ENCODE results near the gene ITIH2. TPM values are rescaled to one million over a fixed set of nuclear protein-coding genes. Genes with fewer than 3 reads are reported as not detected.
A peak's percentile ranks its signal among the peaks of the same experiment; 100 is the strongest.
"Not testable (repeated sequence)": the region's sequence is repeated elsewhere in the genome, so short reads cannot be mapped to it uniquely, and the experiment has no call there.

ITIH2 gene, protein sequence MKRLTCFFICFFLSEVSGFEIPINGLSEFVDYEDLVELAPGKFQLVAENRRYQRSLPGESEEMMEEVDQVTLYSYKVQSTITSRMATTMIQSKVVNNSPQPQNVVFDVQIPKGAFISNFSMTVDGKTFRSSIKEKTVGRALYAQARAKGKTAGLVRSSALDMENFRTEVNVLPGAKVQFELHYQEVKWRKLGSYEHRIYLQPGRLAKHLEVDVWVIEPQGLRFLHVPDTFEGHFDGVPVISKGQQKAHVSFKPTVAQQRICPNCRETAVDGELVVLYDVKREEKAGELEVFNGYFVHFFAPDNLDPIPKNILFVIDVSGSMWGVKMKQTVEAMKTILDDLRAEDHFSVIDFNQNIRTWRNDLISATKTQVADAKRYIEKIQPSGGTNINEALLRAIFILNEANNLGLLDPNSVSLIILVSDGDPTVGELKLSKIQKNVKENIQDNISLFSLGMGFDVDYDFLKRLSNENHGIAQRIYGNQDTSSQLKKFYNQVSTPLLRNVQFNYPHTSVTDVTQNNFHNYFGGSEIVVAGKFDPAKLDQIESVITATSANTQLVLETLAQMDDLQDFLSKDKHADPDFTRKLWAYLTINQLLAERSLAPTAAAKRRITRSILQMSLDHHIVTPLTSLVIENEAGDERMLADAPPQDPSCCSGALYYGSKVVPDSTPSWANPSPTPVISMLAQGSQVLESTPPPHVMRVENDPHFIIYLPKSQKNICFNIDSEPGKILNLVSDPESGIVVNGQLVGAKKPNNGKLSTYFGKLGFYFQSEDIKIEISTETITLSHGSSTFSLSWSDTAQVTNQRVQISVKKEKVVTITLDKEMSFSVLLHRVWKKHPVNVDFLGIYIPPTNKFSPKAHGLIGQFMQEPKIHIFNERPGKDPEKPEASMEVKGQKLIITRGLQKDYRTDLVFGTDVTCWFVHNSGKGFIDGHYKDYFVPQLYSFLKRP
- total RNA-seq: 100 to 1,000 TPM in 1 of 2 donors, 10 to 100 TPM in 1; 31.6 to 128 TPM
- 10 to 100 TPM; 23.4 to 28.7 TPM for polyA plus RNA-seq (ENCODE audit: insufficient read length in 2 of 2)
- long read RNA-seq, donor 1, partial matches to known transcripts: 7 of 10 reads
- long read RNA-seq, donor 1, other reads (novel, unspliced or antisense): 0 of 10 reads
- long read RNA-seq, donor 2: 0 reads
- long read RNA-seq, donor 3: 0 reads
- long read RNA-seq, donor 4: 0 reads

DNA sequence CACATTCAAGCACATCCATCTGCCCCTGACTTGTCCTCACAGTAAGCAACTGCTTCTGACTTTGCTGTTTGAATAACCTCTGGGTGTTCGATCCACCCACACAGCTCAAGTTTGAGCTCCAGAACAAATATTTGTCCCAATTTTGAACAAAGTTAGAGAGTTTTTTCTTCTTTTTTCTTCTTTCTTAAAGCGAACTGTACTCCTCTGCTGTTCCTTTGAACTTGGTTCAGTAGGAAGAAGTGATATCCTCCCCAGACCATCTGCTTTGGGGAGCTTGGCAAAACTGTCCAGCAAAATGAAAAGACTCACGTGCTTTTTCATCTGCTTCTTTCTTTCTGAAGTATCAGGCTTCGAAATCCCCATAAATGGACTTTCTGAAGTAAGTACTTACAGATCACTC is at the start of gene ITIH2:
Gene ITIH2, plus strand, starts transcription at position 177 of the 400 bp plus-strand sequence. Its CDS starts 119 bp downstream, at position 296.
- DNase-seq (ENCODE audit: low read depth in 4 of 6, low spot score in 6 of 6): peak in 1 of 6 donors; percentile 51
- H3K27ac ChIP-seq (ENCODE audit: low read depth, low read length): peak within 1 kb of the TSS; percentile 30
- WGBS (ENCODE audit: insufficient coverage): 86% methylated on average over 1 of the region's 4 CpGs
- no peaks in the 10 kb centered on the region for H3K4me1 ChIP-seq (ENCODE audit: control insufficient read depth, insufficient read depth, low read length)
- H3K9me3 ChIP-seq (ENCODE audit: control insufficient read depth, insufficient read depth, low read length): no peaks in the 10 kb centered on the region
- H3K27me3 ChIP-seq (ENCODE audit: control insufficient read depth, insufficient read depth, low read length): no peaks in the 10 kb centered on the region
- H3K4me3 ChIP-seq (ENCODE audit: low read depth, low read length): no peak within 1 kb of the TSS
- H3K36me3 ChIP-seq (ENCODE audit: control insufficient read depth, insufficient read depth, low read length): no peaks in the 10 kb centered on the region

DNA sequence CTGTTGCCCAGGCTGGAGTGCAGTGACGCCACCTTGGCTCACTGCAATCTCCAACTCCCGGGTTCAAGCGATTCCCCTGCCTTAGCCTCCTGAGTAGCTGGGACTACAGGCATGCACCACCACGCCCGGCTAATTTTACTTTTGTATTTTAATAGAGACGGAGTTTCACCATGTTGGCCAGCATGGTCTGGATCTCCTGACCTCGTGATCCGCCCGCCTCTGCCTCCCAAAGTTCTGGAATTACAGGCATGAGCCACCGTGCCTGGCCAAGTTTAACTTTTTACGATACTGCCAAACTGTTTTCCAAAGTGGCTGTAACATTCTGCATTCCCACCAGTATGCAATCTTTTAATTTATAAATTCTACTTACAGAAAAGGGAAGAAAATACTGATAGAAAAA is 46.0 kb upstream of the ITIH2 start:
- H3K4me3 ChIP-seq (ENCODE audit: low read depth, low read length); H3K27ac ChIP-seq (ENCODE audit: low read depth, low read length); H3K9me3 ChIP-seq (ENCODE audit: control insufficient read depth, insufficient read depth, low read length); DNase-seq (ENCODE audit: low read depth in 4 of 6, low spot score in 6 of 6); H3K36me3 ChIP-seq (ENCODE audit: control insufficient read depth, insufficient read depth, low read length); H3K4me1 ChIP-seq (ENCODE audit: control insufficient read depth, insufficient read depth, low read length); H3K27me3 ChIP-seq (ENCODE audit: control insufficient read depth, insufficient read depth, low read length): not testable (repeated sequence)
- 100% methylated on average over 6 of the region's 11 CpGs for WGBS (ENCODE audit: insufficient coverage)

DNA sequence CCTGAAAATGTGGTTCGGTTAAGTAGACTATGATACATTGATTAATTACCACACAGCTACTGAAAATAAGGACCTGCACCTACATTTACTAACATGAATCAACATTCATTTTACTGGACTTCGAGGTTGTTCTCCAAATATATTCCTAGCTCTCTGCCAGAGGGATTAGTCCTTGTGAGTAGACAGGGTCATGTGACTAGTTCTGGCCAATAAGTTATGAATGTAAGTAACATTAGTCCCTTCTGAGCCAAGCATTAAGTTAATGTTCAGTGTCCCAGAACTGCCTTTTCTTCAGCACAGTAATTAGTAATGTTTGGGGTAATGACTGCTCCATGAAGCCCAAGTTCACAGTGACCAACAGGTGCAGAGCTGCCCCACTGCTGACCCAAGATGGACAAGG is 45.6 kb upstream of the ITIH2 start:
- H3K36me3 ChIP-seq (ENCODE audit: control insufficient read depth, insufficient read depth, low read length): no peaks in the 10 kb centered on the region
- no peak overlapping the region for H3K27ac ChIP-seq (ENCODE audit: low read depth, low read length)
- DNase-seq (ENCODE audit: low read depth in 4 of 6, low spot score in 6 of 6): no peak
- no peaks in the 10 kb centered on the region for H3K4me1 ChIP-seq (ENCODE audit: control insufficient read depth, insufficient read depth, low read length)
- no peak overlapping the region for H3K4me3 ChIP-seq (ENCODE audit: low read depth, low read length)
- peaks cover 3% of the 10 kb centered on the region for H3K27me3 ChIP-seq (ENCODE audit: control insufficient read depth, insufficient read depth, low read length)
- WGBS (ENCODE audit: insufficient coverage): no CpG with 5 or more reads among the region's 2 CpGs
- no peaks in the 10 kb centered on the region for H3K9me3 ChIP-seq (ENCODE audit: control insufficient read depth, insufficient read depth, low read length)

DNA sequence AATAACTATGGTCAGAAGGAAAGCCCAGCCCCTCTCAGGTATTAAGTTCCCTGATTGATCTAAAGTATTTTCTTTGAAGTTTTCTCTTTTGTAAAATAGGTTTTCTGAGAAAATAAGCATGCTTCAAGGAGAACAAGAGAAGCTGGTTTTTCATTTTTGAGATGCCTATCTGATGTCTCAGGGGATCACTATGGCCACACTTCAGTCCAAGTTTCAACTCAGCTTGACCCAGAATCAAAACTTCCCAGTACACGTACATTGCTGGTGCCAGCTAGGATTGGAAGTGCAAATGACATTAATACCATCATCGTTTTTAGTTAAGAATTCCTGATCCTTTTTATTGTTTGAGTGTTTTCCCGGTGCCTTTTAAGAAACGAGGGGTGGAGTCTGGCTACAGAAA is 43.6 kb upstream of the ITIH2 start:
- no CpG with 5 or more reads among the region's 4 CpGs for WGBS (ENCODE audit: insufficient coverage)
- H3K27ac ChIP-seq (ENCODE audit: low read depth, low read length): no peak overlapping the region
- no peak for DNase-seq (ENCODE audit: low read depth in 4 of 6, low spot score in 6 of 6)
- no peaks in the 10 kb centered on the region for H3K9me3 ChIP-seq (ENCODE audit: control insufficient read depth, insufficient read depth, low read length)
- H3K36me3 ChIP-seq (ENCODE audit: control insufficient read depth, insufficient read depth, low read length): no peaks in the 10 kb centered on the region
- H3K4me1 ChIP-seq (ENCODE audit: control insufficient read depth, insufficient read depth, low read length): no peaks in the 10 kb centered on the region
- no peak overlapping the region for H3K4me3 ChIP-seq (ENCODE audit: low read depth, low read length)
- H3K27me3 ChIP-seq (ENCODE audit: control insufficient read depth, insufficient read depth, low read length): peaks cover 13% of the 10 kb centered on the region

DNA sequence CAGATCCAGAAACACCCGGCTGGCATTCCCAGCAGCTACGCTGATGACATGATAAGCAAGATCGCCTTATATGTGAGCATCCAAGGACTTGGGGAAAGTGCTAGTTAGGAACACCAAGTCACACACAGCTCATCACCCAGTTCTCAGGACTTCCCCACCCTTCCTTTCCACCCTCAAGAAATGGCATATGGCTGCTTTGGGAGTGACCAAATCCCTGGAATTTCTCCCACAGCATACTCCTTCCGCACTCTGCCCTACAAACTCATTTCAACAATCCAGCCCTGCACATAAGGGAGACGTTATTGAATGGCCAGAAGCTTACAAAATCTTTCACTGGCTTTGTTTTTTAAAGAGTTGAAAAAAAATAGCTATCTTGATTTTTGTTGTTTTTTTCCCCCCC is 40.6 kb upstream of the ITIH2 start:
- whole genome bisulfite sequencing (ENCODE audit: insufficient coverage): 96% methylated on average over 3 of the region's 5 CpGs
- no peak overlapping the region for H3K27ac ChIP-seq (ENCODE audit: low read depth, low read length)
- DNase-seq (ENCODE audit: low read depth in 4 of 6, low spot score in 6 of 6): no peak
- no peaks in the 10 kb centered on the region for H3K36me3 ChIP-seq (ENCODE audit: control insufficient read depth, insufficient read depth, low read length)
- peaks cover 9% of the 10 kb centered on the region for H3K4me1 ChIP-seq (ENCODE audit: control insufficient read depth, insufficient read depth, low read length)
- no peaks in the 10 kb centered on the region for H3K9me3 ChIP-seq (ENCODE audit: control insufficient read depth, insufficient read depth, low read length)
- peaks cover 30% of the 10 kb centered on the region for H3K27me3 ChIP-seq (ENCODE audit: control insufficient read depth, insufficient read depth, low read length)
- H3K4me3 ChIP-seq (ENCODE audit: low read depth, low read length): no peak overlapping the region

DNA sequence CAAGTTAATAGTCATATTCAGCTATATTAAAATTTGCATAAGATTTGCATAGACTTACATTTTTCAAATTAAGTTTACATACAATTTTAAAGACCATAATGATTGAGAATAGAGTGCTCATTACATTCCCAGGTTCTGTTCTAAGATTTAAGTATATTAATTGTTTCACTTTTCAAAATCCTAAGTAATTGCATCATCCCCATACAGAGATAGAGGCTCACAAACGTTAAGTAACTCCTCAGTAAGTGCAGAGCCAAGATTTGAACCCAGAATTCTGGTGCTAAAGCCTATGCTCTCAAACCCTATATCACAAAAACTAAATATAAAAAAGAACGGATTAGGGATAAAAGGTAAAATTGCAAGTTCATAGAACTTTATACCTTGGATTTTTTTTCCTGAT is 38.4 kb upstream of the ITIH2 start:
- H3K36me3 ChIP-seq (ENCODE audit: control insufficient read depth, insufficient read depth, low read length): no peaks in the 10 kb centered on the region
- peaks cover 32% of the 10 kb centered on the region for H3K27me3 ChIP-seq (ENCODE audit: control insufficient read depth, insufficient read depth, low read length)
- H3K4me3 ChIP-seq (ENCODE audit: low read depth, low read length): no peak overlapping the region
- no peak overlapping the region for H3K27ac ChIP-seq (ENCODE audit: low read depth, low read length)
- no CpG with 5 or more reads among the region's 2 CpGs for WGBS (ENCODE audit: insufficient coverage)
- H3K4me1 ChIP-seq (ENCODE audit: control insufficient read depth, insufficient read depth, low read length): peaks cover 14% of the 10 kb centered on the region
- no peaks in the 10 kb centered on the region for H3K9me3 ChIP-seq (ENCODE audit: control insufficient read depth, insufficient read depth, low read length)
- DNase-seq (ENCODE audit: low read depth in 4 of 6, low spot score in 6 of 6): no peak

DNA sequence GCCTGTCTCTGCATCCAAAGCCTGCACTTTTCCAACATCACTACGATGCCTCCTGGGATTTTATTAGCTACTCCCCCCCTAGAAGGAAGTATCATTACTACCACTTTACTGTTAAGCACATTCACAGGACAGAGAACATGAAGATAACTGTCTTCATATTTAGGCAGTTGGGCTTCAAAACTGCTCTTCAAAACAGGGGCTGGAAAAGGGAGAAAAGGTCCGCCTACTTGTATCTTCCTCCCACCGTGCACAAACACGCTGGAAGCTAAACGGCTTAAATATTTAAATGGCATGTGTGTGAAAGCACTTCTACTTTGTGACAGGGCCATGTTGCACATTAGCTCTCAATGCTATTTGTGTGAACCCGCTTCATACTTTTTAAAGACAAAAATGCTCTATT is 37.3 kb upstream of the ITIH2 start:
- peak overlapping the region; percentile 39 for H3K4me3 ChIP-seq (ENCODE audit: low read depth, low read length)
- H3K27me3 ChIP-seq (ENCODE audit: control insufficient read depth, insufficient read depth, low read length): peaks cover 32% of the 10 kb centered on the region
- 0% methylated on average over 1 of the region's 6 CpGs for WGBS (ENCODE audit: insufficient coverage)
- peaks cover 14% of the 10 kb centered on the region for H3K4me1 ChIP-seq (ENCODE audit: control insufficient read depth, insufficient read depth, low read length)
- peak in 2 of 6 donors; percentile 19 to 29 for DNase-seq (ENCODE audit: low read depth in 4 of 6, low spot score in 6 of 6)
- H3K27ac ChIP-seq (ENCODE audit: low read depth, low read length): no peak overlapping the region
- H3K9me3 ChIP-seq (ENCODE audit: control insufficient read depth, insufficient read depth, low read length): no peaks in the 10 kb centered on the region
- H3K36me3 ChIP-seq (ENCODE audit: control insufficient read depth, insufficient read depth, low read length): no peaks in the 10 kb centered on the region

DNA sequence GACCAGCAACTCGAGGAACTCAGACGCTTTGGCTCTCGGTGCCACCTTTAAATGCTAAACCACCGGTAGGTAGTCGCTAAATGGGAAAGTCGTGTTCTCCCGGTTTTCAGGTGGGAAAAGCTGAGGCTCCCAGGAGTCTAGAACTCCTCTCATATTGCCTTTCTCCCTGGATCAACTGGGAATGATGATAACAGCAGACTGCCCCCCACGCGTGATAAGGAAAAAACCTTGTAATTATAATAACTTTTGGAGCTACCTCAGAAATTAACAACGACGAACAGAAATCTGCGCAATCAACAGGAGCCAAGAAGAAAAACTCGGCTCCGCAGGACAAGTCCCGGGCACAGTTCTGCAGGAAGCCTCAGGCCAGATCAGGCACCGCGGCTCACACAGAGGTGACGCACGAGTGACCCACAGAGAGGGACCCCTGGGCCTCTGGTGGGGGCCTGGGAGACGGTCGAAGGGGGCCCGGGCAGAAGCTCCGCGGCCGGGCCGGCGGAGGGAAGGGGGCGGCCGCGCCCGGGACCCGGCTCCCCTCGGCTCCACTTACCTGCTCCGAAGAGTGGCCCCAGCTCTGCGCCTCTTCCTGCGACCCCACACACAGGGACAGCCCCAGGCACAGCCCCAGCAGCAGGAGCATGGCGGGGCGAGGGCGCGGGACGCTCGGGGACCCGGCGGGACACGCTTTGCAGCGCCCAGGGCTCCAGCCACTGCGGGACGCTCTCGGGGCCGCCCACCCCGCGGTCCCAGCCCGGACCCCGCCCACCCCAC is 36.7 kb upstream of the ITIH2 start, which contains the start of gene ITIH5:
Gene ITIH5, minus strand, starts transcription at position 714 of the 771 bp plus-strand sequence. Its CDS starts 74 bp downstream, at position 640.
- H3K27ac ChIP-seq (ENCODE audit: low read depth, low read length): no peak within 1 kb of the TSS
- peaks cover 32% of the 10 kb centered on the region for H3K27me3 ChIP-seq (ENCODE audit: control insufficient read depth, insufficient read depth, low read length)
- peaks cover 14% of the 10 kb centered on the region for H3K4me1 ChIP-seq (ENCODE audit: control insufficient read depth, insufficient read depth, low read length)
- H3K9me3 ChIP-seq (ENCODE audit: control insufficient read depth, insufficient read depth, low read length): no peaks in the 10 kb centered on the region
- H3K4me3 ChIP-seq (ENCODE audit: low read depth, low read length): peak within 1 kb of the TSS; percentile 39
- 0% methylated on average over 44 of the region's 54 CpGs for WGBS (ENCODE audit: insufficient coverage)
- peak in 2 of 6 donors; percentile 23 to 28 for DNase-seq (ENCODE audit: low read depth in 4 of 6, low spot score in 6 of 6)
- H3K36me3 ChIP-seq (ENCODE audit: control insufficient read depth, insufficient read depth, low read length): no peaks in the 10 kb centered on the region

Measured in spinal cord (tissue), 10 donors.